IMR-90 (cell line): ENCODE results near the gene GTPBP3. TPM values are rescaled to one million over a fixed set of nuclear protein-coding genes. Genes with fewer than 3 reads are reported as not detected.

Source experiments
- ATAC-seq: fragments of 200-7000 bp; cut with Tn5 transposase; 2 replicates; pipeline ENCODE4 v1.9.1; 2020; ENCODE audit warnings: low read depth, mild to moderate bottlenecking, moderate library complexity
- BruUV-seq: library from RNA; stranded (reverse); fragments of 400-500 nt; replicated peaks from 2 replicates; lab custom pipeline; 2021; lab: Mats Ljungman, UMichigan
- CTCF ChIA-PET: fragments of 300-600 bp; formaldehyde crosslinking; extraction: SDS; loops from one replicate; lab custom pipeline; 2021; ENCODE audit warnings: antibody characterized with exemption; lab: Yijun Ruan, JAX
- POLR2A ChIA-PET: fragments of 300-600 bp; sonication (Branson Sonifier 250); formaldehyde crosslinking; loops from one replicate; lab custom pipeline; 2022; ENCODE audit warnings: antibody characterized with exemption; ENCODE audit not compliant: unreplicated experiment; lab: Charles Lee
- DNase-seq: peaks from one replicate; pipeline ENCODE4 v3.0.0; 2013
- H2AFZ ChIP-seq: replicated peaks from 2 replicates; pipeline ENCODE3; 2013; ENCODE audit warnings: low read length, mild to moderate bottlenecking; ENCODE audit not compliant: poor library complexity
- H2AK5ac ChIP-seq: 2 replicates; pipeline ENCODE4 v1.6.1; 2013; ENCODE audit warnings: low read depth, low read length, inconsistent platforms
- H2AK9ac ChIP-seq: replicated peaks from 2 replicates; pipeline ENCODE3; 2013; ENCODE audit warnings: mild to moderate bottlenecking, low read depth, low read length, moderate library complexity; ENCODE audit not compliant: poor library complexity
- H2BK120ac ChIP-seq: 2 replicates; pipeline ENCODE4 v1.6.1; 2013; ENCODE audit warnings: low read depth, low read length, inconsistent platforms
- H2BK15ac ChIP-seq: 3 replicates; pipeline ENCODE4 v1.6.1; 2013; ENCODE audit warnings: low read depth, low read length, inconsistent platforms
- H2BK20ac ChIP-seq: 2 replicates; pipeline ENCODE4 v1.6.1; 2013; ENCODE audit warnings: low read depth, mild to moderate bottlenecking, inconsistent platforms, low read length, moderate library complexity
- H2BK5ac ChIP-seq: 2 replicates; pipeline ENCODE4 v1.6.1; 2013; ENCODE audit warnings: mild to moderate bottlenecking, low read depth, low read length, inconsistent platforms; ENCODE audit not compliant: poor library complexity, severe bottlenecking
- H3K14ac ChIP-seq: replicated peaks from 2 replicates; pipeline ENCODE4 v1.6.1; 2013; ENCODE audit warnings: low read depth, low read length, inconsistent platforms
- H3K18ac ChIP-seq: 2 replicates; pipeline ENCODE4 v1.6.1; 2013; ENCODE audit warnings: low read depth, low read length, control low read depth
- H3K23ac ChIP-seq: 2 replicates; pipeline ENCODE4 v1.6.1; 2013; ENCODE audit warnings: low read depth, low read length, inconsistent platforms
- H3K27ac ChIP-seq: 2 replicates; pipeline ENCODE4 v1.5.1; 2013; ENCODE audit warnings: mild to moderate bottlenecking, control low read depth, low read length; ENCODE audit not compliant: insufficient read depth
- H3K27me3 ChIP-seq: 2 replicates; pipeline ENCODE4 v1.6.1; 2013; ENCODE audit warnings: low read length; ENCODE audit not compliant: control insufficient read depth, insufficient read depth
- H3K36me3 ChIP-seq: 2 replicates; pipeline ENCODE4 v1.6.1; 2013; ENCODE audit warnings: low read length, mixed read lengths; ENCODE audit not compliant: control insufficient read depth, insufficient read depth
- H3K4ac ChIP-seq: 2 replicates; pipeline ENCODE4 v1.6.1; 2013; ENCODE audit warnings: low read depth, low read length, inconsistent platforms
- H3K4me1 ChIP-seq: 2 replicates; pipeline ENCODE4 v1.6.1; 2013; ENCODE audit warnings: low read length, mixed read lengths; ENCODE audit not compliant: control insufficient read depth, insufficient read depth
- H3K4me2 ChIP-seq: 2 replicates; pipeline ENCODE4 v1.6.1; 2013; ENCODE audit warnings: low read depth, mild to moderate bottlenecking, control low read depth, low read length, moderate library complexity
- H3K4me3 ChIP-seq: 2 replicates; pipeline ENCODE4 v1.5.1; 2013; ENCODE audit warnings: low read depth, mild to moderate bottlenecking, control low read depth, low read length, moderate library complexity; ENCODE audit not compliant: insufficient read depth
- H3K56ac ChIP-seq: 2 replicates; pipeline ENCODE4 v1.6.1; 2013; ENCODE audit warnings: low read length, inconsistent platforms; ENCODE audit not compliant: insufficient read depth; ENCODE audit errors: extremely low read depth
- H3K79me1 ChIP-seq, 2 experiments: 2 replicates each; pipeline ENCODE4 v1.6.1; 2013; ENCODE audit warnings: low read length in 2 of 2, inconsistent platforms in 1 of 2, low read depth in 1 of 2
- H3K9ac ChIP-seq: 2 replicates; pipeline ENCODE4 v1.6.1; 2013; ENCODE audit warnings: low read depth, low read length, control low read depth
- H3K9me1 ChIP-seq: 2 replicates; pipeline ENCODE4 v1.6.1; 2013; ENCODE audit warnings: low read length, inconsistent platforms; ENCODE audit not compliant: insufficient read depth
- H3K9me3 ChIP-seq: 2 replicates; pipeline ENCODE4 v1.6.1; 2013; ENCODE audit warnings: low read length; ENCODE audit not compliant: control insufficient read depth, insufficient read depth
- H4K20me1 ChIP-seq: 2 replicates; pipeline ENCODE4 v1.6.1; 2013; ENCODE audit warnings: low read length, inconsistent platforms; ENCODE audit not compliant: insufficient read depth
- H4K5ac ChIP-seq: 2 replicates; pipeline ENCODE4 v1.6.1; 2013; ENCODE audit warnings: mild to moderate bottlenecking, low read depth, low read length, control low read depth
- H4K8ac ChIP-seq, 2 experiments: 2 replicates each; pipeline ENCODE4 v1.6.1; 2013; ENCODE audit warnings: low read depth in 2 of 2, low read length in 2 of 2, control low read depth in 1 of 2, inconsistent platforms in 1 of 2
- H4K91ac ChIP-seq: 2 replicates; pipeline ENCODE4 v1.6.1; 2013; ENCODE audit warnings: low read depth, low read length, inconsistent platforms; ENCODE audit not compliant: insufficient read depth
- CHD1 ChIP-seq: IDR thresholded peaks from 2 replicates; pipeline ENCODE4 v1.6.1; 2012; ENCODE audit warnings: low read depth, low read length, improper control_type of control experiment
- FOS ChIP-seq: fragments of 150-350 bp; IDR thresholded peaks from 2 replicates; pipeline ENCODE4 v1.6.1; 2016; ENCODE audit warnings: low read depth, low read length
- USF2 ChIP-seq: fragments of 150-350 bp; IDR thresholded peaks from 2 replicates; pipeline ENCODE4 v1.6.1; 2017; ENCODE audit warnings: mild to moderate bottlenecking, antibody characterized with exemption, low read length, low read depth
- WGBS, 2 experiments: methylation state at CpG; one replicate each; pipeline versions ENCODE4 v1.1.5 to v1.1.7; 2013; ENCODE audit warnings: missing lambda C conversion rate in 2 of 2; ENCODE audit not compliant: insufficient read length in 1 of 2; ENCODE audit errors: extremely low coverage in 2 of 2; 5-methylcytosine and 5-hydroxymethylcytosine counted together
- dilution Hi-C: fragments of 300-500 bp; cut with HindIII; formaldehyde crosslinking; loops from one replicate; pipeline ENCODE4 v1.14.3; 2018; ENCODE audit warnings: low sequenced_read_pairs; ENCODE audit not compliant: unreplicated experiment
- in situ Hi-C: fragments of 300-500 bp; cut with MboI; formaldehyde crosslinking; loops from 3 replicates; pipeline ENCODE4 v1.14.3; 2019; ENCODE audit warnings: low sequenced_read_pairs, inconsistent platforms, mixed read lengths
- intact Hi-C: fragments of 100-400 bp; cut with micrococcal nuclease; formaldehyde crosslinking; loops from 2 replicates; pipeline ENCODE4 v1.10.0; 2022
- polyA plus RNA-seq, 3 experiments: library from polyadenylated mRNA; depleted of rRNA; stranded (reverse); fragments of >200 nt; gene quantifications; 2 replicates each; pipeline ENCODE4 v1.2.3, GENCODE V29; 2012; ENCODE audit warnings: low replicate concordance in 1 of 3
- total RNA-seq: library from RNA; depleted of rRNA; stranded (reverse); fragments of >200 nt; gene quantifications from 2 replicates; pipeline ENCODE4 v1.2.3, GENCODE V29; 2012

Gene GTPBP3
- total and polyA plus RNA-seq, 2 of the 4 experiments (the other 2 are of a cell fraction), result 4.3 to 15.1 TPM

- H3K79me1 ChIP-seq, result peaks cover 8 to 19% of the 10 kb centered on the region in 2 experiments
- ATAC-seq, result no peak
- no peak overlapping the region for H4K8ac ChIP-seq
- H3K27me3 ChIP-seq, result no peaks in the 10 kb centered on the region
- no peak overlapping the region for H4K5ac ChIP-seq
- H3K4me3 ChIP-seq, result no peak overlapping the region
- DNase-seq, result no peak
- H3K4me2 ChIP-seq, result no peak overlapping the region
- BruUV-seq, result TSS peak; percentile 73
- intact Hi-C loops, result no loop called here
- CTCF ChIA-PET, result no interaction called here
- no peak overlapping the region for H4K91ac ChIP-seq
- H2AFZ ChIP-seq, result no peak overlapping the region
- H3K56ac ChIP-seq, result no peak overlapping the region
- in situ Hi-C loops, result no loop called here
- H3K9me1 ChIP-seq, result no peaks in the 10 kb centered on the region
- H3K27ac ChIP-seq, result no peak overlapping the region
- H3K9me3 ChIP-seq, result no peaks in the 10 kb centered on the region
- no peak for TF ChIP-seq FOS
- no peak for TF ChIP-seq CHD1
- no peak for TF ChIP-seq USF2
- no peak overlapping the region for H3K18ac ChIP-seq
- no peak overlapping the region for H3K4ac ChIP-seq
- H3K14ac ChIP-seq, result no peak overlapping the region
- no peaks in the 10 kb centered on the region for H3K4me1 ChIP-seq
- peaks cover 49% of the 10 kb centered on the region for H3K36me3 ChIP-seq
- H2AK9ac ChIP-seq, result no peak overlapping the region
- no peak overlapping the region for H3K9ac ChIP-seq
- dilution Hi-C loops, result no loop called here
- peaks cover 8% of the 10 kb centered on the region; the same call in 1 of the 2 replicates for H4K20me1 ChIP-seq
- POLR2A ChIA-PET, result no interaction called here
- no peak overlapping the region for H2BK20ac ChIP-seq
- no peak overlapping the region for H2BK15ac ChIP-seq
- no peak overlapping the region for H2BK120ac ChIP-seq
- no peak overlapping the region for H3K23ac ChIP-seq
- 89% methylated on average over 5 of the region's 40 CpGs; no CpG with 5 or more reads in 1 of the 2 experiments for WGBS, 2 experiments
- no peak overlapping the region for H2BK5ac ChIP-seq
- H2AK5ac ChIP-seq, result no peak overlapping the region
Observed at GRCh38 chr19:17319473-17320238, 17.7 kb upstream of the GTPBP3 start.
